Measurements from ENCODE around the gene APBB1IP.

The APBB1IP gene

DNA sequence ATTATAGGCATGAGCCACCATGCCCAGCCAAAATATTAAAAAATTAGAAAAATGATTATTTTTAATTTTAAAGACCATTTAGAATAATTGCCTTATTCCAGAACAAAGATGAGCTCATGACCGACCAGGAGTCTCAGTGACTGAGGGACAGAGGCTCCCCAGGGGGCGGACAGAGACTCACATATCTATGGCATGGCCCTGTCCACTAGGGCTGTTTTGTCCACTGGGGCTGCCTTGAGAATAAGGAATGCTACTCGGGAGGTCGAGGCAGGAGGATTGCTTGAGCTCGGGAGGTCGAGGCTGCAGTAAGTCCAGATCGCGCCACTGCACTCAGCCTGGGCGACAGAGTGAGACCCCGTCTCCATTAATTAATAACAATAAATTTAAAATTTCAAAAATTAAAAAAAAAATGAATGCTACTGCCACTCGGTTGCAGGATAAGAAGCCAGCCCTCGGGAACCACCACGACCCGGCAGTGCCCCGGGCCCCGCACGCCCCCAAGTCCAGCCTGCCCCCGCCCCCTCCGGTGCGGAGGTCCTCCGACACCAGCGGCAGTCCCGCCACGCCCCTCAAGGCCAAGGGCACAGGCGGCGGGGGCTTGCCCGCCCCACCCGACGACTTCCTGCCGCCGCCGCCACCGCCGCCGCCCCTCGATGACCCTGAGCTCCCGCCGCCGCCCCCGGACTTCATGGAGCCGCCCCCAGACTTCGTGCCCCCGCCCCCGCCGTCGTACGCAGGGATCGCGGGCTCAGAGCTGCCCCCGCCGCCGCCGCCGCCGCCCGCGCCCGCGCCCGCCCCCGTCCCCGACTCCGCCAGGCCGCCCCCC, 128.6 kb downstream of the APBB1IP start:
- no peaks in the 10 kb centered on the region for H3K4me1 ChIP-seq (ENCODE audit: insufficient read depth, low read length, poor library complexity, severe bottlenecking)
- H3K9ac ChIP-seq (ENCODE audit: low read depth, low read length, poor library complexity, severe bottlenecking), result no peak overlapping the region
- no peaks in the 10 kb centered on the region for H4K20me1 ChIP-seq (ENCODE audit: insufficient read depth, low read length, poor library complexity, severe bottlenecking)
- H3K4me3 ChIP-seq (ENCODE audit: low read length, poor library complexity, severe bottlenecking), result no peak overlapping the region
- H3F3A ChIP-seq (ENCODE audit: low read depth), result no peaks in the 10 kb centered on the region
- TF ChIP-seq, protein P1, sequence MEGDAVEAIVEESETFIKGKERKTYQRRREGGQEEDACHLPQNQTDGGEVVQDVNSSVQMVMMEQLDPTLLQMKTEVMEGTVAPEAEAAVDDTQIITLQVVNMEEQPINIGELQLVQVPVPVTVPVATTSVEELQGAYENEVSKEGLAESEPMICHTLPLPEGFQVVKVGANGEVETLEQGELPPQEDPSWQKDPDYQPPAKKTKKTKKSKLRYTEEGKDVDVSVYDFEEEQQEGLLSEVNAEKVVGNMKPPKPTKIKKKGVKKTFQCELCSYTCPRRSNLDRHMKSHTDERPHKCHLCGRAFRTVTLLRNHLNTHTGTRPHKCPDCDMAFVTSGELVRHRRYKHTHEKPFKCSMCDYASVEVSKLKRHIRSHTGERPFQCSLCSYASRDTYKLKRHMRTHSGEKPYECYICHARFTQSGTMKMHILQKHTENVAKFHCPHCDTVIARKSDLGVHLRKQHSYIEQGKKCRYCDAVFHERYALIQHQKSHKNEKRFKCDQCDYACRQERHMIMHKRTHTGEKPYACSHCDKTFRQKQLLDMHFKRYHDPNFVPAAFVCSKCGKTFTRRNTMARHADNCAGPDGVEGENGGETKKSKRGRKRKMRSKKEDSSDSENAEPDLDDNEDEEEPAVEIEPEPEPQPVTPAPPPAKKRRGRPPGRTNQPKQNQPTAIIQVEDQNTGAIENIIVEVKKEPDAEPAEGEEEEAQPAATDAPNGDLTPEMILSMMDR (conservative IDR thresholded peaks at IDR 0.05; ENCODE audit: low read length), result no peak
- no peak for TF ChIP-seq EZH2phosphoT487 (IDR thresholded peaks at IDR 0.05; ENCODE audit: borderline replicate concordance)
- no peaks in the 10 kb centered on the region for H3K9me2 ChIP-seq (replicated peaks; ENCODE audit: low read depth, low read length)
- H3K79me2 ChIP-seq (ENCODE audit: insufficient read depth, low read length), result no peaks in the 10 kb centered on the region
- H2AFZ ChIP-seq (ENCODE audit: low read length), result no peak overlapping the region
- H3K36me3 ChIP-seq (ENCODE audit: insufficient read depth, low read length), result no peaks in the 10 kb centered on the region
- no peaks in the 10 kb centered on the region for H3K27me3 ChIP-seq (ENCODE audit: insufficient read depth, low read length, poor library complexity, severe bottlenecking)
- H3K9me3 ChIP-seq (ENCODE audit: insufficient read depth, low read depth, low read length), result no peaks in the 10 kb centered on the region
- H3K4me2 ChIP-seq (ENCODE audit: low read depth, low read length, poor library complexity, severe bottlenecking), result no peak overlapping the region

- H3K9me2 ChIP-seq (replicated peaks; ENCODE audit: low read depth, low read length), result no peaks in the 10 kb centered on the region
- no peak overlapping the region for H3K4me3 ChIP-seq (ENCODE audit: low read length, poor library complexity, severe bottlenecking)
- TF ChIP-seq EZH2phosphoT487 (IDR thresholded peaks at IDR 0.05; ENCODE audit: borderline replicate concordance), result no peak
- TF ChIP-seq, protein P1 (conservative IDR thresholded peaks at IDR 0.05; ENCODE audit: low read length), result no peak
- no peak overlapping the region for H3K9ac ChIP-seq (ENCODE audit: low read depth, low read length, poor library complexity, severe bottlenecking)
- no peaks in the 10 kb centered on the region for H3K4me1 ChIP-seq (ENCODE audit: insufficient read depth, low read length, poor library complexity, severe bottlenecking)
- no peak overlapping the region for H3K4me2 ChIP-seq (ENCODE audit: low read depth, low read length, poor library complexity, severe bottlenecking)
- H3K9me3 ChIP-seq (ENCODE audit: insufficient read depth, low read depth, low read length), result no peaks in the 10 kb centered on the region
- H3K36me3 ChIP-seq (ENCODE audit: insufficient read depth, low read length), result no peaks in the 10 kb centered on the region
- H3F3A ChIP-seq (ENCODE audit: low read depth), result no peaks in the 10 kb centered on the region
- no peaks in the 10 kb centered on the region for H4K20me1 ChIP-seq (ENCODE audit: insufficient read depth, low read length, poor library complexity, severe bottlenecking)
- no peaks in the 10 kb centered on the region for H3K79me2 ChIP-seq (ENCODE audit: insufficient read depth, low read length)
- H3K27me3 ChIP-seq (ENCODE audit: insufficient read depth, low read length, poor library complexity, severe bottlenecking), result no peaks in the 10 kb centered on the region
- H2AFZ ChIP-seq (ENCODE audit: low read length), result no peak overlapping the region
Measured at GRCh38 chr10:26567351-26567721, 129.2 kb downstream of the APBB1IP start.

DNA sequence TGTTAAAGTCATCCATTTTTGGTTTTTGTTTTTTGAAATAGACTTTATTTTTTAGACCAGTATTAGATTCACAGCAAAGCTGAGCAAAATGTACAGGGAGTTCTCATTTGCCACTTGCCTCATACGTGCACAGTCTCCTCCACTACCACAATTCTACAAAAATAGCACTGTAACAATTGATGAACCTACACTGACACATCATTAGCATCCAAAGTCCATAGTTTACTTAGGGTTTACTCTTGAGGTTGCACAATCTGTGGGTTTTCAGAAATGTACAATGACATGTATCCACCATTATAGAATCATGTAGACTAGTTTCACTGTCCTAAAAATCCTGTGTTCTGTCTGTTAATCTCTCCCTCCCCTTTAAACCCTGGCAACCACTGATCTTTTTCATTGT, 133.5 kb downstream of the APBB1IP start:
- H3K4me2 ChIP-seq (ENCODE audit: low read depth, low read length, poor library complexity, severe bottlenecking), result no peak overlapping the region
- H3K9me2 ChIP-seq (replicated peaks; ENCODE audit: low read depth, low read length), result no peaks in the 10 kb centered on the region
- no peaks in the 10 kb centered on the region for H3K36me3 ChIP-seq (ENCODE audit: insufficient read depth, low read length)
- H3K79me2 ChIP-seq (ENCODE audit: insufficient read depth, low read length), result no peaks in the 10 kb centered on the region
- H3K27me3 ChIP-seq (ENCODE audit: insufficient read depth, low read length, poor library complexity, severe bottlenecking), result no peaks in the 10 kb centered on the region
- H3K4me1 ChIP-seq (ENCODE audit: insufficient read depth, low read length, poor library complexity, severe bottlenecking), result no peaks in the 10 kb centered on the region
- TF ChIP-seq, protein P1 (conservative IDR thresholded peaks at IDR 0.05; ENCODE audit: low read length), result no peak
- no peak for TF ChIP-seq EZH2phosphoT487 (IDR thresholded peaks at IDR 0.05; ENCODE audit: borderline replicate concordance)
- no peaks in the 10 kb centered on the region for H4K20me1 ChIP-seq (ENCODE audit: insufficient read depth, low read length, poor library complexity, severe bottlenecking)
- no peak overlapping the region for H3K4me3 ChIP-seq (ENCODE audit: low read length, poor library complexity, severe bottlenecking)
- H3K9me3 ChIP-seq (ENCODE audit: insufficient read depth, low read depth, low read length), result 0 out of 2 replicates have a peak, but pooled peaks cover 3% of the 10 kb centered on the region
- H3F3A ChIP-seq (ENCODE audit: low read depth), result no peaks in the 10 kb centered on the region
- no peak overlapping the region for H3K9ac ChIP-seq (ENCODE audit: low read depth, low read length, poor library complexity, severe bottlenecking)
- no peak overlapping the region for H2AFZ ChIP-seq (ENCODE audit: low read length)

Data from Loucy (cell line).